NCI-H524 treated with DMSO at 0.1 percent for 48 hours (cell line): ENCODE results near the gene CRYGD.
"Not testable (repeated sequence)": the region's sequence is repeated elsewhere in the genome, so short reads cannot be mapped to it uniquely, and the experiment has no call there.

Source experiments
- DNase-seq: peaks from one replicate; lab custom pipeline; 2025; lab: John Stamatoyannopoulos, UW

The CRYGD gene

DNA sequence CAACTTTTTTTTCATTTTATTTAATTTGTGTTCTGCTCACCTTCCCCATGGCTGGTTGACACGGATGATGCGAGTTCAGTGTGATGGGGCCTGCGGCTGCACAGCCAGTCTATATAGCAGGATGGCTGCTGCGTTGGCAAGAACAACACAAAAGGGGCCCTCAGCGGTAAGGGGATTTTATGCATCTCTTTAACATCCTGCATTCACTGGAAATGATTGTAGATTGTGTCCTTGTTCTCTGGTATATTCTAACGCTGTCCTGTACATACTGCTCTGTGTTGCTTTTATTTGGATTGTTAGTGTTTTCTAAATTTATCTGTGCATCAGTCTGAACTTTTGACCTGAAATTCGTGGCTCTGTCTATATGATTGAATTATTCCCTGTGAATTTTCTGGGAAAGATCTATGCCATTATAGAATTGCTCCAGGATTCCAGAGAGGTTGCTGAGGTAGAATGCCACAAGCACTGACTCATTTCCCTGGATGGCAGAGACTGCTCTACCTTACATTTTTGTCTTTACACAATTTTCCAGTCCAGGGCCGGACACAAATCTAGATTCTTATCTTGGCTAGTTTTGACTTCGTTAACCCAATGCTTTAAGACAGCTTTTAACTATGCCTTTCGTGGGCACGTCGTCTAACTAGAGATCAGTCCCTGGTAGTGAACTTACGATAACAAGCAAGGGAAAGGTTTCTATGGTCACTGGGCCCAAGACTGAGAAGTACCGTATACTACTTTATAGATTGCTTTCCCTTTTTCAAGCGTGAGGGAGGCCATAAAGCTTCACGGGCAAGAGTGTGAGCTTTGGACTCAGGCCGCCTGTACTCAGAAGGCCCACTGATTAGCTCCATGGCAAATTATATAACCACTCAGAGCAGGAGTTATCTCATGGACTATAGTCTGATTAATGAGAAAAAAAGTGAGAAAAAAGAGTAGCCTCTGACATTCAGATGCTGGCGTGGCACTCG lies 5.7 kb upstream of the CRYGD start, which contains the start of gene CRYGC:
Gene CRYGC (minus strand): TSS at position 85 of the 968 bp plus-strand sequence. CDS start 36 bp downstream, at position 49.
- DNase-seq, result no peak

DNA sequence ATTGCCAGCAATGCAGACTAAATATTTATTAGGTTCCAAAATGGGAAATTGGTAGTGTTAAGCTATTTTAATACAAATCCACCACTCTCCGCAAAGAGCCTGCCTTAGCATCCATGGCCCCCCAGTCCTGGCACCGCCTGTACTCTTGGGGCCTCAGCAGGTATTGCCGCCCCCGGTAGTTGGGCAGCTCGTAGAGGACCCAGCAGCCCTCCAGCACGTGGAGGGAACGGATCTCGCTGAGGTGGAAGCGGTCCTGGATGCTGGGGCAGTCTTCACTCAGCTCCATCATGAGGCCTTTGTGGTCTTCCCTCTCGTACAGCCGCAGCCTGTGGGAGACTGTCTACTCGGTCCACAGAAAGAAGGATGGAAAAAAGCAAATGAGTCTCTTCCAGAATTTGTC lies 3.8 kb upstream of the CRYGD start:
- DNase-seq, result no peak

DNA sequence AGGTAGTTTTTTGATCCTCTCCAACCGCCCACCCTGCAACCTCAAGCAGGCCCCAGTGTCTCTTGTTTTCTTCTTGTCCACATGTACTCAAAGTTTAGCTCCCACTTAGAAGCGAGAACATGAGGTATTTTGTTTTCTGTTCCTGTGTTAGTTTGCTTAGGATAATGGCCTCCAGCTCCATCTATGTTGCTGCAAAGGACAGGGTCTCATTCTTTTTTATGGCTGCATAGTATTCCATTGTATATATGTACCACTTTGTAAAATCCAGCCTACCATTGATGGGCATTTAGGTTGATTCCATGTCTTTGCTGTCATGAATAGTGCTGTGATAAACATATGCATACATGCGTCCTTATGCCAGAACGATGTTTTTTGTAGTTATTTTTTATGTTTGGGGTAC lies 2.8 kb upstream of the CRYGD start:
- no peak for DNase-seq

DNA sequence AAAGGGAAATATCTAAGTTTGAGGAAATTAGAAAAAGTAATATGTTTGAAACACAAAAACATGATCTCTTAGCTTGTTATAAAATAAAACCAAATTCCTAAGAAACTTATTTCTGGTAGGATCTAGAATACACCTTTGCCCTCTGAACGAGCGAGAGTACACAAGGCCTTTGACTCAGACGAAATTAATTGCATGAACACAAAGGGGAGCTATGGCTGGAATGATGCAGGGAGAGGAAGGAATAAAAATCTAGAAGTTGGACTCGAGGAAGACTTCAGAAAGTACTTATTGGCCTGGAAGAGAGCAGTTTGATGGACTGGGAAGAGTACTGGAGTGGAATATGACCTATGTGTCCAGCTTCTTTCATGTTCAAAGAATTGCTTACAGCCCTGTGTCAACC lies 927 bp upstream of the CRYGD start:
- no peak for DNase-seq

DNA sequence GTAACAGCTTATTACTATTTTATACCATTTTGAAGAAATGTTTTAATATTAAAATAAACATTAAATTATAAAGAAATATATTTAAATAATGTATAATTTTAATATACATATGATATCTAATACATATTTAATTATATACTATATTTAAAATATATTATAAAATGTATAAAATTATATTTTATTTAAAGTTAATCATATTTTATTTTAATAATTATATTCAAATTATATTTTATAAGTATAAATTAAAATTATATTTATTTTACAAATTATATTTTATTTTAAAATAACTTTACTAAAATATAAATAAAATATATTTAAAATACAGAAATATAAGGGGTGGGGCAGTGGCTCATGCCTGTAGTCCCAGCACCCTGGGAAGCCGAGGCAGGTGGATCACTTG lies 2.1 kb downstream of the CRYGD start:
- DNase-seq, result no peak

DNA sequence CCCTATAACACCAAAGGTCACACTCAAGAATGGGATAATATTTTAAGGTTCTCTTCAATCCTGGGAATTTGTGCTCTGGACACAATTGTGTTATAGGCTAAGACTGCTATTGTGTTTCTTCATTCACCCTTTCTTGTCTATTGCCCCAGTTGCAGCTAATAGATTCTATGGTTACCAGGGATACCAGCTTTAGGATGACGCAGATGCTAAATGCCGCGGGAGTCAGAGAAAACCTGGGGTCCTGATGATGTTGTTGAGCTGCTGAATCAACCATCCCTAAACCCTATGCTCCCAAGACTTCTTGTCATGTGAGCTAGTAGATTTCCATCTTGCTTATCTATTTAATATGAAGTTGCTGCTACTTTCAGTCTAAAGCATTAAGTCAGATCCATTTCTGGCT lies 5.4 kb downstream of the CRYGD start:
- no peak for DNase-seq

DNA sequence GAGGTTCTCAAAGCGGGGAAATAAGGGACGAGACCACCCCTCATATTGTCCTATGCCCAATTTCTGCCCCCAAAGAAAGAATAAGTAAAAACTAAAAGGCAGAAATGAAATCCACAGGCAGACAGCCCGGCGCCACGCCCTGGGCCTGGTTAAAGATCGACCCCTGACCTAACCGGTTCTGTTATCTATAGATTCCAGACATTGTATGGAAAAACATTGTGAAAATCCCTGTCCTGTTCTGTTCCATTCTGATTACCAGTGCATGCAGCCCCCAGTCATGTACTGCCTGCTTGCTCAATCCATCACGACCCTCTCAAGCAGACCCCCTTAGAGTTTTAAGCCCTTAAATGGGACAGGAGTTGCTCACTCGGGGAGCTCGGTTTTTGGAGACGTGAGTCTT lies 6.9 kb downstream of the CRYGD start:
- DNase-seq, result not testable (repeated sequence)

DNA sequence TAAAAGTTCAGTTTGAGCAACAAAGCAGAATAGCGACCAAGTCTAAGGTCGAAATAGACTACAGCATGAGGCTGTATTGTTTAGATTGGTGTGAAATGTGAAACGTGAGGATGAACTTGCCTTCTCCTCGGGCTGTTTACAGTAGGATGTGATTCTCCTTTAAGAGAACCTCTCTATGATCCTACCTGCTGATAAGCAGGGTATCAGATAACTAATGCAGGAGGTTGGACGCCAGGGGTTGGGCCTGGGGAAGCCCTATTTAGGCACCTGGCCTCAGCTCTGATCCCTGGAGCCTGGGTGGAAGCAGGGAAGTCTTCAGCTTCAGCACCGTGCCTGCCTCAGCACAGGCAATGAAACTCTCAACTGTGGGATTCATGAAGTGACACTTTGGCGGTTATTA lies 11.4 kb downstream of the CRYGD start:
- no peak for DNase-seq

DNA sequence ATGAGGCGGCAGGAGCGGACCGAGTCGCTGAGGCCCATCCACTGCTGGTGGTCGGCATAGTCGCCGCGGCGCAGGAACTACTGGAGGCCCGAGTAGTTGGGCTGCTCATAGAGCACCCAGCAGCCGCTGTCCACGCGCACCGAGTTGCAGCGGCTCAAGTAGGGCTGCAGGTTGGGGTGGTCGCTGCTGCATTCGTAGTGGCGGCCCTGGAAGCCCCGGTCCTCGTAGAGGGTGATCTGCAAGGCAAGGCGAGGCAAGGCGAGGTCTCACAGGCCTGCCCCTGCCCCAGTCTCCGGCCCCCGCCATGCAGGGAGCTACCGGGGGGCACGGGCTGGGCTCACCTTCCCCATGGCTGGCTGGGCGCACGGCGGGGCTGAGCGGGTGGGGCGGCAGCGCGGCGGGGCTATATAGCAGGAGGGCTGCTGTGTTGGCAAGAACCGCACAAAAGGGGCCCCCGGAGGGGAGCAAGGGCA lies 12.0 kb downstream of the CRYGD start:
- DNase-seq, result not testable (repeated sequence)

DNA sequence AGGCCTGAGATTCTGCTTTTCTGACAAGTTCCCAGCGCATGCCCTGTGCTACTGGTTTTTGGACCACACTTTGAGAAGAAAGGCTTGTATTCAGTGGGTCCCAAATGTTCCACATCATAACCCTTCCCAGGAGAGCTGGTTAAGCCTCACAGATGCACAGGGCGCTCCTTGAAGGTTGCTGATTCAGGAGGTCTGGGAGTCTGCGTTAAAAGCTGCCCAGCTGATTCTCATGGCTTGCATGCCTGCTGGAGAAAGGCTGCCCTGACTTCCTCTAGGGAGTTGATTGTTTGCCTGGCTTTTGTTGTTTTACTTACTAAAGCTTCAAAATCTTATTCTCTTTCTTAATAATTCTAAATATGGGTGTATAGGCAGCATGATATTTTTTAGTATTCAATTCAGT lies 20.7 kb downstream of the CRYGD start:
- DNase-seq, result no peak

DNA sequence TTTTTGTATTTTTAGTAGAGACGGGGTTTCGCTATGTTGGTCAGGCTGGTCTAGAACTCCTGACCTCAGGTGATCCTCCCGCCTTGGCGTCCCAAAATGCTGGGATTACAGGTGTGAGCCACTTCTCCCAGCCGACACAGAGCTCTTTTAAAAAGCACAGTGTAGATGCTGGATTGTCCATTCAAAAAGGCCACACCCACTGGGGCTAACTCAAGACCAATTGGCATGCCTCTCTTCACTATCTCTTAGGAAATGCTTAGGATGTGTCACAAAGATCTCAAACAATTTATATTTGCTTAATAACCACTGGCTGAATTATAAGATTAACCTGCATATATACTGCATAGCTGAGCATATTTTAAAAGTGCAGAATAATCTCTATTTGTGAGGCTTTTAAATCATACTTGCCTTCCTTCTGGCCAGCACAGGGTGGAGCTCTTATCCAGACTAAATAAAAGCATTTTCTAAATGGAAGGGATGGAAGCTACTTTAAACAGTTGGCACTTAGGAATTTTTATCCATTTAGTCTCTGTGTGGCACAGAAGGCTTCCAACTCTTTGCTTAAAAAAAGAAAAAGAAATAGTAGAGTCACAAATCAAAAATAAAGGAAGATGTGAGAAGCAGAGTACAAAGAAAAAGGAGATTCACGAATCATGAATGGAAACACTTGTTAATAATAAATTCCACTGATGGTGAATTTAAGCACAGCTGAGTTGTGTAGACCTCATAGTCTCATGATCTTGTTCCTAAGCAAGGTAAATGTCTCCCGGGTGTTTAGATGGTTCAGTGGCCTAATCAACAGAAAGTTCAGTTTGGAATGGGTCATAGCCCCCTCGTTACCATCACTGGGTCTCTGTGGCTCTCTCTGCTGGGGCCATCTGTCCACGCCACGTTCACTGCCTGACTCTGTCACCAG lies 22.4 kb downstream of the CRYGD start:
- no peak for DNase-seq

DNA sequence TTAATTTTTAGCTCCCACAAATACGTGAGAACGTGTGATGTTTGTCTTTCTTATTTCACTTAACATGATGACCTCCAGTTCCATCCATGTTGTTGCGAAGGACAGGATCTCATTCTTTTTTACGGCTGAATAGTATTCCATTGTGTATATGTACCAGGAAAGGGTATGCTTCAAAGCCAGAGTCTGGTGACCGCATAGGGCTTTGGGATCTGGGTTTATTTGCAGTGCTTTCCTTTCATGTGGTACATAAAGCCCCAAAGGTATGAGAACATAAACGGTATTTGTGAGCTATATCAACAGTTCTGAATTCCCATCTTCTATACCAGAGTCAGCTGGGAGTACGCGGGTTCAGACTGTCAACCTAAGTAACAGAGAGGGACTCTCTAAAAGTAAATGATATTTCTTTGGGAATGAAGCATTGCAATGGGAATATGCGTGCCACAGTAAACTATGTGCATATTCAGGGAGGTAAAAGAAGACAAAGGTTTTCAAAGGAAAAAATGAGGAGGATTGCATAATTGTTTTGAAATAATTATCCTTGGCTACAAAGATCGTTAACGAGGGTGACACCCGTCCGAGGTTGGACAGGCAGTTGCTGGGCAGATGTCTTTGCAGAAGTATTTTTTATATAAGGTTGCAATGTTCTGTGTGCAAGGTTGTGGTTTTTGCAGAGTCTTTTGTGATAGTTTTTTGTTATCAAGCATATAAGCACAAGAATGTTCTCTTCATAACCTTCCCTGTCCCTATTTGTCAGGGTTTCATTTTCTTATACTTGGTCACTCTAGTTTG lies 24.4 kb downstream of the CRYGD start:
- DNase-seq, result no peak

DNA sequence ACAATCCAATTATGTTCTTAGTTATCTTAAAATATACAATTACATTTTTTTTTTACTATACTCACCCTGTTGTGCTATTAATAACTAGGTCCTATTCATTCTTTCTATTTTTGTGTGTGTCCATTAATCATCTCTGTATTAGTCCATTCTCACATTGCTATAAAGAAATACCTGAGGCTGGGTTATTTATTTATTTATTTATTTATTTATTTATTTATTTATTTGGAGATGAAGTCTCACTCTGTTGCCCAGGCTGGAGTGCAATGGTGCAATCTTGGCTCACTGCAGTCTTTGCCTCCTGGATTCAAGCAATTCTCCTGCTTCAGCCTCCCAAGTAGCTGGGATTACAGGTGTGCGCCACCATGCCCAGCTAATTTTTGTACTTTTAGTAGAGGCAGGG lies 25.6 kb downstream of the CRYGD start:
- not testable (repeated sequence) for DNase-seq

DNA sequence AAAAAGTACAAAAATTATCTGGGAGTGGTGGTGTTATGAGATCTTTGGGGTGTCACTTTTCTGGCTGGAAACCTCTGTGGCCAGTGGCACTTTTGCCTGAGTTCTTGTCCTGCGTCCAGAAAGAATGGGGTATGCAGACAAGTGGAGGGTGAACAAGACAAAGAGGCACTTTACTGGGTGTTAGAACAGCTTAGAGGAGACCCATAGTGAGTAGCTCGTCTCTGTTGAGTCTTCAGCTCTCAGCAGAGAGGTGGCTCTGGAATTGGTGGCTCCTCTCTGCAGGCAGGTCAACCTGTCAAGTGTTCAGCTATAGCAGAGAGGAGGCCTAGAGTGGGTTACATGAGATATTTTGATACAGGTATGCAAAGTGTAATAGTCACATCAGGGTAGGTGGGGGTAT lies 26.1 kb downstream of the CRYGD start:
- no peak for DNase-seq

DNA sequence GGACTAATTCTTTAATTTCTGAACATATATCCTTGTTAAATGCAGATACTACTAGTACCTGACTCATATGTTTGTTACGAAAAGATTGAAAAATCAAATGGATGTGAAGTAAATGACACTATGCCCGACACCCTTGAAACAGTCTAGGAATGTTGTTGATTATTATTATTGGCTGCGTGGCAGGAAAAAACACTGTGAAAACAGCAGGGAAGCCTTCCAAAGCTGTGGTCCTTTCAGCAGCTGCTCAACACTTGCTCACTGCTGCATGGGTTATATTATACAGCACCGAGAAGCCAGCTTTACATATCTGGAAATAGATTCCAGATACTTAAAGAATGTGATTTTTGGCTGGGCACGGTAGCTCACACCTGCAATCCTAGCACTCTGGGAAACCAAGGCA lies 26.5 kb downstream of the CRYGD start:
- DNase-seq, result no peak

DNA sequence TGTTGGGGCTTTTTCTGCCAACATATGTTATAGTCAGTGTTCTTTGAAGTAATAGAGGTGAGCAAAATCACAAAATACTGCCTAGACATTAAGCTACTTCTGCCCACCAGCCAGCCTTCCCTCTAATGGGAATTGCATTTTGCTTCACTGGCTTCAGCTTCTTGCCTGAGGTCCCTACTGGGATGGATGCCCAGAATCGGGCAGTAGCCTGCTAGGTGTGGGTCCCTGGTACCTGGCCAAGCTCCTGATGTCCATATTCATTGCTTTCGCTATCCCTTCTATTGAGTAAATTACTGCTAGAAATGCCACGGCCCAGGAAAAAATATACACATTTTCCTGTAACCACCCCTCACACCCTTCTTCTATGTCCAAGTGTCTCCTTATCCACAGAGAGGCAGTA lies 27.0 kb downstream of the CRYGD start:
- DNase-seq, result no peak

DNA sequence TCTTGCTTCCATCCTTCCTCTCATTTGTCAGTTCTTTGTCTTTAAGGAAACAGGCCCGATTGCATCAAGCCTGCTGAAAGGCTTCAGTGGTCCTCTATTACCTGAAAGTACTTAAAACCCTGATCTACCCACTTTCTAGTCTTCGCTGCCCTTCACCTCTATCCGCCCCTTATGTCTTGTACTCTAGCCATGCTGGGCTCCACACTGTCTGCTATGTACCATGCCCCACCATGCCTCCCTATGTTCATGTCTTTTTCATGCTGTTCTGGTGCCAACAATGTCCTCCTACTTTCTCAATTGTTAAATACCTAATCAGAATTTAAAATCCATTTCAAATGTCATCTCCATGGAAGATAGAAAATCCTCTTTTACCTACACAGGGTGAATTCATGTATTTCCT lies 28.2 kb downstream of the CRYGD start:
- no peak for DNase-seq

DNA sequence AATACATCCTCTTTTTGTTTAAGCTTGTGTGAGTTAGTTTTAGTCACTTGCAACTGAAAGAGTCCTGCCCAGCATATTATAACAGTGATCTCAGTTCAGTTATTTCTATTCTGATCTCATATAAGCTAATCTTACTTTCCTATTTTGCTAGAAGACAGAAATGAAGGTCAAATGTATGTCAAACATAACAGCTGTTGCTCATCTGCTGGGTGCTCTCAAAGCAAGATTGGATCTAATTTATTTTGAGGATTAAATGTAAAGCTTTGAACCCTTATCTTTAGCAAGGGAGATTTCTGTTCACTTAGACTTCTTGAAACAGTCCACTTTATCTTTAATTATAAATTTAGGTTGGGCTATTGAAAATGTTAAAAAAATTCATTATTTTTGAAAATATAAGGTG lies 31.2 kb downstream of the CRYGD start:
- DNase-seq, result no peak

DNA sequence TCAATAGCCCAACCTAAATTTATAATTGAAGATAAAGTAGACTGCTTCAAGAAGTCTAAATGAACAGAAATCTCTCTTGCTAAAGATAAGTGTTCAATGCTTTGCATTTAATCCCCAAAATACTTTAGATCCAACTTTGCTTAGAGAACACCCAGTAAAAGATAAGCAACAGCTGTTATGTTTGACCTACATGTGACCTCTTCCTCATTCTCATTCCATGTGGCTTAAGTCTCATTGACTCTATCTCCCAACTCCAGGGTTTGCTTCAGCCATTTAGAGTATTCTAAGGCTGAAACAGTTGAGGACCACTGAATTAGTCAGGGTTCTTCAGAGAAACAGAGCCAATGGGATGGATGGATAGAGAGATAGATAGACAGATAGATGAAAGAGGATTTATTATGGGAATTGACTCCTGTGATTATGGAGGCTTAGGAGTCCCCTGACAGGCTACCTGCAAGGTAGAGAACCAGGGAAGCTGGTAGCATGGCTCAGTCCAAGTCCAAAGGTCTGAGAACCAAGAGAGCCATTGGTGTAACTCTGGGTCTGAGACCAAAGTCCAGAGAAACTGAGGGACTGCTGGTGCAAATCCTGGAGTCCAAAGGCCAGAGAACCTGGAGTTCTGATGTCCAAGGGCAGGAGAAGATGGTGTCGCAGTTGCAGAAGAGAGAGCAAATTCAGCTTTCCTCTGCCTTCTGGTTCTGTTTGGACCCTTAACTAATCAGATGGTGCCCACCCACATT lies 32.1 kb downstream of the CRYGD start:
- peak; percentile 36 for DNase-seq

DNA sequence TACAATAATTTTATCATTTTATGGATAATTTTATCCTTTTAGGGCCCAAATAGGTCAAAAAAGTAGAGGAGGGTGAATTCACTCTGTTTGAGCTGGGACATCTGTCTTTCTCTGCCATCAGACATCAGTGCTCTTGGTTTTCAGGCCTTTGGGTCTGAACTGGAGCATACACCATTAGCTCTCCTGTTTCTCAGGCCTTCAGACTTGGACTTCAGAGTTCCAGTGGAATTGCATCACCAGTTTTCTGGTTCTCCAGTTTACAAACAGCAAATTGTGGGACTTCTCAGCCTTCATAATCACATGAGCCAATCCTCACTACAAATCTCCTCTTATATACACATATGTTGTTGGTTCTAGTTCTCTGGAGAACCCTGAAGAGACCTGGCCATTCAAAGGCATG lies 33.9 kb downstream of the CRYGD start:
- no peak for DNase-seq

DNA sequence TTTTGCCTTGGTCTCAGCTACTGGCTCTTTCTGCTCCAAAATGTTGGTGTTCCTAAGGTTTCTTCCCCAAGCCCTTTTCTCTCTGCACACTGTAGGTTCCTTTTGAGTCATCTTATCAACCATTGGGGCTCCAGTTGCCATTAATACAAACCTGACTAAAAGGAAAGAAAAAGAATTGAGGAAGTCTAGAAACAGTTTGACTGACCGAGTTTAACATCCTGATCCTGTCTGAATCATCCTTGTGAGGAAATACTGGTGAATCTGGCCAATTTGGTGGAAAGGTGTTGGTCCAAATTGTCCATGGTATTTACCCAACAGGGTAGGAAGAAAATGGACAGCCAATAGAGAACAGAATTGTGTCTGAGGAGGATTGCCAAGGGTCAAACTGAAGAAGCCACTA lies 38.3 kb downstream of the CRYGD start:
- no peak for DNase-seq
